WERI-Rb-1 (cell line): ENCODE measurements around the gene ANXA3.

Source experiments
- DNase-seq: peaks from one replicate; pipeline ENCODE4 v3.0.0-alpha.2; 2020
- H3K27ac ChIP-seq: fragments of 250-450 bp; sonication (Bioruptor Pico); 2 replicates; pipeline ENCODE4 v1.5.1; 2020; ENCODE audit warnings: mild to moderate bottlenecking, moderate library complexity
- H3K27me3 ChIP-seq: fragments of 250-450 bp; sonication (Bioruptor Pico); 2 replicates; pipeline ENCODE4 v1.5.1; 2021; ENCODE audit warnings: mild to moderate bottlenecking, low read depth, moderate library complexity; ENCODE audit not compliant: insufficient read depth, severe bottlenecking
- H3K36me3 ChIP-seq: fragments of 250-450 bp; sonication (Bioruptor Pico); 2 replicates; pipeline ENCODE4 v1.5.1; 2020; ENCODE audit warnings: mild to moderate bottlenecking, moderate library complexity
- H3K4me3 ChIP-seq: 2 replicates; pipeline ENCODE4 v1.5.1; 2011; ENCODE audit warnings: low read depth, mild to moderate bottlenecking, control low read depth, low read length
- H3K9me3 ChIP-seq: fragments of 250-450 bp; sonication (Bioruptor Pico); 2 replicates; pipeline ENCODE4 v1.5.1; 2021; ENCODE audit warnings: mild to moderate bottlenecking, moderate library complexity; ENCODE audit not compliant: severe bottlenecking
- TF ChIP-seq, protein P1 (sequence below): IDR thresholded peaks from 2 replicates; pipeline ENCODE4 v1.5.1; 2011; ENCODE audit warnings: low read depth, mild to moderate bottlenecking, control low read depth, inconsistent platforms, low read length

ANXA3 gene

DNA sequence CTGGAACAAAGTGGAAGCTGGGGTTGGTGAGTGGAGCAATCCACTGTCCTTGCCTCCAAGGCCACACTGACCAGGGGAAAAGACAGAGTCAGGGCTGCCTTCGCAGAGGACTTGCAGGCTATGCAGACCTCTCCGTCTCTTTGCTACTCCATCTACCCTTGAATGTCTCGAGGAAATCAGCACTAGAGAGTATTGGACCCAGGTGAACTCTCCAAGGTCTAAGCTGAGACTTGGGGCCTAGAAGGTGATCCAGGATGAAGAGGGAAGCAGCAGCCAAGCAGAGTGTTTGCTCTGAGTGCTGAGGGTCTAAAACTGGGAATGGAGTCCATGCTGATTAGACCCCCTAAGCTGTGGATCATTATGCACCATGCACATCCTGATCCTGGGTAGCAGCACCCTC, 54.5 kb downstream of the ANXA3 start:
- Histone ChIP-seq H3K9me3 (no peaks in the 10 kb centered on the region), H3K27ac (no peak overlapping the region), H3K27me3 (no peaks in the 10 kb centered on the region), H3K36me3 (no peaks in the 10 kb centered on the region), H3K4me3 (no peak overlapping the region)
- TF ChIP-seq, protein P1, sequence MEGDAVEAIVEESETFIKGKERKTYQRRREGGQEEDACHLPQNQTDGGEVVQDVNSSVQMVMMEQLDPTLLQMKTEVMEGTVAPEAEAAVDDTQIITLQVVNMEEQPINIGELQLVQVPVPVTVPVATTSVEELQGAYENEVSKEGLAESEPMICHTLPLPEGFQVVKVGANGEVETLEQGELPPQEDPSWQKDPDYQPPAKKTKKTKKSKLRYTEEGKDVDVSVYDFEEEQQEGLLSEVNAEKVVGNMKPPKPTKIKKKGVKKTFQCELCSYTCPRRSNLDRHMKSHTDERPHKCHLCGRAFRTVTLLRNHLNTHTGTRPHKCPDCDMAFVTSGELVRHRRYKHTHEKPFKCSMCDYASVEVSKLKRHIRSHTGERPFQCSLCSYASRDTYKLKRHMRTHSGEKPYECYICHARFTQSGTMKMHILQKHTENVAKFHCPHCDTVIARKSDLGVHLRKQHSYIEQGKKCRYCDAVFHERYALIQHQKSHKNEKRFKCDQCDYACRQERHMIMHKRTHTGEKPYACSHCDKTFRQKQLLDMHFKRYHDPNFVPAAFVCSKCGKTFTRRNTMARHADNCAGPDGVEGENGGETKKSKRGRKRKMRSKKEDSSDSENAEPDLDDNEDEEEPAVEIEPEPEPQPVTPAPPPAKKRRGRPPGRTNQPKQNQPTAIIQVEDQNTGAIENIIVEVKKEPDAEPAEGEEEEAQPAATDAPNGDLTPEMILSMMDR = no peak
- DNase-seq = no peak

- Histone ChIP-seq H3K4me3 (no peak overlapping the region), H3K27ac (no peak overlapping the region), H3K36me3 (no peaks in the 10 kb centered on the region), H3K27me3 (no peaks in the 10 kb centered on the region), H3K9me3 (no peaks in the 10 kb centered on the region)
- no peak for DNase-seq
- TF ChIP-seq, protein P1 = no peak
These were observed 55.0 kb downstream of the ANXA3 start for GRCh38 chr4:78606530-78607095.

DNA sequence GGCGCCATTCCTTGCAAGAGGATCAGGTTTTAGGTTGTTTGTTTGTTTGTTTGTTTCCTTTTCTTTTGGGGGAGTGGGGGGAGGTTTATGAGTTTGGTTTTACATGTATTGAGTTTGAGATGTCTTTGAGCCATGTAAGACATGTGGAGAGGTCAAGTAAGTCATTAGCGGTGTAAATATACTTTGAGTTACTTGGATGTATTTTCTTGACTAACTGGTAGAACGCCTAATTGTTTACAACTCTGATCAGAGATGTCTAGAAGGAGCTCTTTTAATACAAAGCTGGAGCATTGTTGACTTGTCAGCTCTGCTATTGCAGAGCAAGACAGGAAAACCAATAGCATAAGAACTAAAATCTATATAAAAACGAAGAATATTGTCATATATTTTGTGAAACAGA, 57.1 kb downstream of the ANXA3 start:
- Histone ChIP-seq H3K9me3 (no peaks in the 10 kb centered on the region), H3K27me3 (no peaks in the 10 kb centered on the region), H3K36me3 (no peaks in the 10 kb centered on the region), H3K4me3 (no peak overlapping the region), H3K27ac (no peak overlapping the region)
- no peak for DNase-seq
- TF ChIP-seq, protein P1 = no peak

GRCh38 chr4:78609580-78609979, 58.0 kb downstream of the ANXA3 start:
- Histone ChIP-seq H3K27ac (no peak overlapping the region), H3K9me3 (no peaks in the 10 kb centered on the region), H3K4me3 (no peak overlapping the region), H3K36me3 (no peaks in the 10 kb centered on the region), H3K27me3 (no peaks in the 10 kb centered on the region)
- no peak for DNase-seq
- TF ChIP-seq, protein P1 = no peak

DNA sequence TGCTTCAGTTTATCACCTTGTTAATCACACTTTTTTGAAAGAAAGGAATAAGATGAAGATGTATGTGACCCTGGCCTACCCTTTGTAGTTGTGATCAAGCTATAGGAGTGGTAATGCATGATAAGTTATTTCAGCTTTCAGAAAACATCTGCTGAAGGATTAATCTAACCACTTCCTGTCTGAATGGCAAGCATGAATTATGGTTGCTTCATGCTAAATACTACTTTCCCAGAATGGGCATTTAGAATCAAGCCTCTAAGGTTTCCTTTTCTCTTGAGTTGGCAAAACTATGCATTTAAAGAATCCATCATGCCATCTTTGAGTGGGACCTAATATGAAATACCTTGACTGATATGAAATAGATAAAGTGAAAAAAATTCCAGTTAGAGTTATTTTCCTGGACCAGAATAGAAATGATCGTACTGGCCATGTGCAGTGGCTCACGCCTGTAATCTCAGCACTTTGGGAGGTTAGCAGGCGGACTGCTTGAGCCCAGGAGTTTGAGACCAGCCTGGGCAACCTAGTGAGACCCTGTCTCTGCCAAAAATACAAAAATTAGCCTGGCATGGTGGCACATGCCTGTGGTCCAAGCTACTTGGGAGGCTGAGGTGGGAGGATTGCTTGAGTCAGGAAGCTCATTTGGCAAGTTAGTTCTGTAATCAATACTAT, 59.1 kb downstream of the ANXA3 start:
- Histone ChIP-seq H3K27me3 (no peaks in the 10 kb centered on the region), H3K4me3 (no peak overlapping the region), H3K9me3 (no peaks in the 10 kb centered on the region), H3K36me3 (no peaks in the 10 kb centered on the region), H3K27ac (no peak overlapping the region)
- DNase-seq = no peak
- TF ChIP-seq, protein P1 = no peak

DNA sequence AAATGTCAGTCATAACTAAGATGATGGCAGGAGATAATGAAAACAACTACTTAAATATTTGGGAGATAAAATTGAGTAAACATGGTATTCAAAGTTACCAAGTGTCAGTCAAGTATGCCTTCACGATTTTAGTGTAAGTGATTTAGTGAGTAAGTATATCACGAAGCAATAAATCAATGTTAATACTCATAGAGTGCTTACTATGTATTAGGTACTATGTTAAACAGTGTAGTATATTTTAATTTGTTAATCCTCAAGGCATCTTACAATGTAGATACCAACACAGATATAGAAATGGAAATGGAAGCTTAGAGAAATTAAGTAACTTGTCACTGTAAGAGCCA, 59.6 kb downstream of the ANXA3 start:
- DNase-seq = no peak
- Histone ChIP-seq H3K4me3 (no peak overlapping the region), H3K9me3 (no peaks in the 10 kb centered on the region), H3K36me3 (no peaks in the 10 kb centered on the region), H3K27ac (no peak overlapping the region), H3K27me3 (no peaks in the 10 kb centered on the region)
- TF ChIP-seq, protein P1 = no peak
